ENCODE results near the gene SP100. TPM values are rescaled to one million over a fixed set of nuclear protein-coding genes. Genes with fewer than 3 reads are reported as not detected.

Gene SP100
- total RNA-seq, 1 donor from 2014 or later: 387 TPM

GRCh38 chr2:230418341-230419016, 2.5 kb downstream of the SP100 start:
- intact Hi-C loops (cut with micrococcal nuclease): loop anchor here (5.0 kb wide), 1 partner anchor 496 kb away; the partner anchor contains the start of genes FBXO36 and TRIP12

GRCh38 chr2:230419181-230419580, 3.2 kb downstream of the SP100 start:
- intact Hi-C loops (cut with micrococcal nuclease): loop anchor here (5.0 kb wide), 1 partner anchor 497 kb away; the partner anchor contains the start of genes FBXO36 and TRIP12

- intact Hi-C loops (cut with micrococcal nuclease): no loop called here
Observed at GRCh38 chr2:230422149-230422548, 6.1 kb downstream of the SP100 start.

- intact Hi-C loops (cut with micrococcal nuclease): loop anchor here (1.0 kb wide), 1 partner anchor 8 kb away; the partner anchor contains the start of gene SP100
Observed at GRCh38 chr2:230423851-230424458, 8.0 kb downstream of the SP100 start.

- intact Hi-C loops (cut with micrococcal nuclease): no loop called here
Observed at GRCh38 chr2:230425377-230425776, 9.4 kb downstream of the SP100 start.

GRCh38 chr2:230429513-230429912, 13.5 kb downstream of the SP100 start:
- intact Hi-C loops (cut with micrococcal nuclease): no loop called here

- intact Hi-C loops (cut with micrococcal nuclease): loop anchor here (2.0 kb wide), 1 partner anchor 14 kb away; the partner anchor contains the start of gene SP100
Observed at GRCh38 chr2:230430957-230431910, 15.2 kb downstream of the SP100 start.

GRCh38 chr2:230434677-230435324, 18.8 kb downstream of the SP100 start:
- intact Hi-C loops (cut with micrococcal nuclease): no loop called here

GRCh38 chr2:230435431-230435830, 19.4 kb downstream of the SP100 start:
- intact Hi-C loops (cut with micrococcal nuclease): no loop called here

GRCh38 chr2:230439121-230439520, 23.1 kb downstream of the SP100 start:
- intact Hi-C loops (cut with micrococcal nuclease): loop anchor here (1.0 kb wide), 1 partner anchor 9 kb away; no protein-coding TSS in a partner anchor

- intact Hi-C loops (cut with micrococcal nuclease): loop anchor here (1.0 kb wide), 1 partner anchor 9 kb away; no protein-coding TSS in a partner anchor
Observed at GRCh38 chr2:230439590-230439989, 23.6 kb downstream of the SP100 start.

- intact Hi-C loops (cut with micrococcal nuclease): loop anchor here (1.0 to 10.0 kb wide), 4 partner anchors 25 to 273 kb away; partner anchors contain the start of genes CAB39, SP100 and SP140
Observed at GRCh38 chr2:230441227-230441897, 25.4 kb downstream of the SP100 start.

- intact Hi-C loops (cut with micrococcal nuclease): loop anchor here (10.0 kb wide), 2 partner anchors 219 to 271 kb away; partner anchors contain the start of genes CAB39 and SP140
Observed at GRCh38 chr2:230443541-230443940, 27.5 kb downstream of the SP100 start.

- intact Hi-C loops (cut with micrococcal nuclease): loop anchor here (10.0 kb wide), 2 partner anchors 220 to 270 kb away; partner anchors contain the start of genes CAB39 and SP140
Observed at GRCh38 chr2:230444832-230445231, 28.8 kb downstream of the SP100 start.

- intact Hi-C loops (cut with micrococcal nuclease): loop anchor here (10.0 kb wide), 2 partner anchors 222 to 268 kb away; partner anchors contain the start of genes CAB39 and SP140
Observed at GRCh38 chr2:230447036-230447435, 31.0 kb downstream of the SP100 start.

- intact Hi-C loops (cut with micrococcal nuclease): loop anchor here (1.0 to 10.0 kb wide), 7 partner anchors 8 to 267 kb away; partner anchors contain the start of genes CAB39, SP100 and SP140
Observed at GRCh38 chr2:230447455-230448451, 31.8 kb downstream of the SP100 start.

- intact Hi-C loops (cut with micrococcal nuclease): loop anchor here (2.0 to 10.0 kb wide), 3 partner anchors 209 to 265 kb away; partner anchors contain the start of genes CAB39 and SP140
Observed at GRCh38 chr2:230449901-230450467, 34.0 kb downstream of the SP100 start.

GRCh38 chr2:230453006-230453405, 37.0 kb downstream of the SP100 start:
- intact Hi-C loops (cut with micrococcal nuclease): no loop called here

Data from T-helper 1 cell treated with Interleukin-12 subunit alpha and Interleukin-12 subunit beta and Interleukin-4 antibody, amounts not matched to agents 30 ng/mL and 1 ng/mL, for 36 hours (primary cell).